Stimulated activated memory B cell treated with anti-CD40 and anti-IgM and Interleukin-4, amounts not matched to agents 10 μg/mL and 1 μg/mL and 100 μg/mL, for 72 hours (primary cell): ENCODE measurements around the gene ZC3H12D.
"Not testable (repeated sequence)": the region's sequence is repeated elsewhere in the genome, so short reads cannot be mapped to it uniquely, and the experiment has no call there.

Source experiments
- ATAC-seq: fragments of 150-1000 bp; cut with Tn5 transposase; 2 replicates; pipeline ENCODE4 v1.10.0; 2021
- H3K27ac Mint-ChIP-seq: one replicate; pipeline ENCODE4 v1.8.0; 2022; ENCODE audit warnings: mild to moderate bottlenecking, mixed read lengths
- H3K27me3 Mint-ChIP-seq: one replicate; pipeline ENCODE4 v1.8.0; 2022; ENCODE audit warnings: mixed read lengths
- H3K36me3 Mint-ChIP-seq: one replicate; pipeline ENCODE4 v1.8.0; 2022; ENCODE audit warnings: mixed read lengths
- H3K4me1 Mint-ChIP-seq: one replicate; pipeline ENCODE4 v1.8.0; 2022; ENCODE audit warnings: mixed read lengths
- H3K4me3 Mint-ChIP-seq: one replicate; pipeline ENCODE4 v1.8.0; 2022; ENCODE audit warnings: mild to moderate bottlenecking, moderate library complexity, mixed read lengths
- H3K9me3 Mint-ChIP-seq: one replicate; pipeline ENCODE4 v1.8.0; 2022; ENCODE audit warnings: mixed read lengths

Gene ZC3H12D

GRCh38 chr6:149445095-149445466 lies 39.7 kb downstream of the ZC3H12D start:
- Mint-ChIP-seq H3K36me3 (peaks cover 25% of the 10 kb centered on the region), H3K4me3 (no peak overlapping the region), H3K27ac (peak overlapping the region; percentile 59), H3K27me3 (no peaks in the 10 kb centered on the region), H3K9me3 (no peaks in the 10 kb centered on the region), H3K4me1 (peaks cover 24% of the 10 kb centered on the region)
- ATAC-seq = peak; percentile 81

DNA sequence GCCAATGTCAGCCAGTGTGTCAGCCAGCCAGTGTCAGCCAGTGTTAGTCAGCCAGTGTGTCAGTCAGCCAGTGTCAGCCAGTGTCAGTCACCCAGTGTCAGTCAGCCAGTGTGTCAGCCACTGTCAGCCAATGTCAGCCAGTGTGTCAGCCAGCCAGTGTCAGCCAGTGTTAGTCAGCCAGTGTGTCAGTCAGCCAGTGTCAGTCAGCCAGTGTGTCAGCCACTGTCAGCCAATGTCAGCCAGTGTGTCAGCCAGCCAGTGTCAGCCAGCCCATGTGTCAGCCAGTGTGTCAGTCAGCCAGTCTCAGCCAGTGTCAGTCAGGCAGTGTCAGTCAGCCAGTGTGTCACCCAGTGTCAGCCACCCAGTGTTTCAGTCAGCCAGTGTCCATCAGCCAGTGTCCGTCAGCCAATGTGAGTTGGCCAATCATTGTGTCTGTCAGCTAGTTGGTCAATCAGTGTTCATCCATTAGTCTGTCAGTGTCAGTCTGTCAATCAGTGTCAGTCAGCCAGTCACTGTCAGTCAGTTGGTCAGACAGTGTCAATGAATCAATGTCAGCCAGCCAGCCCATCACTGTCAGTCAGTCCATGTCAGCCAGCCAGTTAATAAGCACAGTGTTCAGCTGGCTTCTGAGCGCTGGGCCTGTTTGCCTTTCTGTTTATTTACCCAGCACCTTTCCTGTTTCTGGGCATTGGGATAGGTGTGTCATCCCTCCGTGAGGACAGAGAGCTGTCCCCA lies 40.3 kb downstream of the ZC3H12D start:
- Mint-ChIP-seq H3K4me1 (peaks cover 26% of the 10 kb centered on the region), H3K27ac (peak overlapping the region; percentile 59), H3K36me3 (peaks cover 19% of the 10 kb centered on the region)
- not testable (repeated sequence) for ATAC-seq, H3K27me3 Mint-ChIP-seq, H3K9me3 Mint-ChIP-seq, H3K4me3 Mint-ChIP-seq

- H3K27me3 Mint-ChIP-seq = no peaks in the 10 kb centered on the region
- H3K27ac Mint-ChIP-seq = peak overlapping the region; percentile 28
- H3K9me3 Mint-ChIP-seq = no peaks in the 10 kb centered on the region
- peaks cover 11% of the 10 kb centered on the region for H3K36me3 Mint-ChIP-seq
- no peak overlapping the region for H3K4me3 Mint-ChIP-seq
- ATAC-seq = no peak
- H3K4me1 Mint-ChIP-seq = peaks cover 36% of the 10 kb centered on the region
Observed at GRCh38 chr6:149443411-149444181, 41.2 kb downstream of the ZC3H12D start.

DNA sequence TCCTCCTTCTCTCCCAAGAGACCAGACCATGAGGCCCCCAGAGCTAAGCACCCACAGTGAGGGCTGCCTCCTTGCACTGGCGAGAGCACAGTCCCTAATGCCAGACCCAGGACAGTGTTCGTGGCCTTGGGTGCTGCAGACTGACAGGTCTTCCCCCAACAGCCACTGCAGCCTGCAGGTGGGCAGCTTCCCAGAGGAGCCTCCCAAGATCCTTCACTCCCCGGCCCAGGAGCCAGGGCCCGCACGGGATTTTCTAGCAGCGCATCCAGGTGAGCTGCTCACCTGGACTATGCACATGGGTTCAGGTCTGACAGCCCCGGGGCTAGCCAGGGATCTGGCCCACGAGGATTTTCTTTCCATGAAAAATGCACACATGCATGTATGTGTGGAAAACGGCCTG lies 43.1 kb downstream of the ZC3H12D start:
- no peak for ATAC-seq
- Mint-ChIP-seq H3K9me3 (no peaks in the 10 kb centered on the region), H3K4me1 (peaks cover 52% of the 10 kb centered on the region), H3K27ac (no peak overlapping the region), H3K36me3 (peaks cover 6% of the 10 kb centered on the region), H3K27me3 (no peaks in the 10 kb centered on the region), H3K4me3 (no peak overlapping the region)

- H3K4me1 Mint-ChIP-seq = peaks cover 45% of the 10 kb centered on the region
- H3K27ac Mint-ChIP-seq = no peak overlapping the region
- ATAC-seq = no peak
- no peaks in the 10 kb centered on the region for H3K36me3 Mint-ChIP-seq
- no peak overlapping the region for H3K4me3 Mint-ChIP-seq
- no peaks in the 10 kb centered on the region for H3K27me3 Mint-ChIP-seq
- H3K9me3 Mint-ChIP-seq = no peaks in the 10 kb centered on the region
Observed at GRCh38 chr6:149440735-149441671, 43.8 kb downstream of the ZC3H12D start.

DNA sequence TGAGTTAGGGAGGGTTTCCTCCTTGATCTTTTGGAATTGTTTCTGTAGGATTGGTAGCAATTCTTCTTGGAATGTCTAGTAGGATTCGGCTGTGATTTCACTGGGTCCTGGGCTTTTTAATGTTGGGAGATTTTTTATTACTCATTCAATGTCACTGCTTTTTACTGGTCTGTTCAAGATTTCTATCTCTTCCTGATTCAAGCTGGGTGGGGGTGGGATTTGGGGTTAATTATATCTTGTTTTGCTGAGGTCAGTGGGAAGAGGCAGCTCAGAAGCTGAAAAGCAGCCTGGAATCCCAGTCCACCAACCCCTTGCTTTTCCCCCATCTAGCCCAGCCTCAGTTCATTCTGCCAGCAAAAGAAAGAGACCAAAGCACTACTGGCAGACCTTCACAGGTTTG lies 45.2 kb downstream of the ZC3H12D start:
- no peaks in the 10 kb centered on the region for H3K9me3 Mint-ChIP-seq
- H3K4me1 Mint-ChIP-seq = peaks cover 34% of the 10 kb centered on the region
- no peak overlapping the region for H3K4me3 Mint-ChIP-seq
- H3K27ac Mint-ChIP-seq = peak overlapping the region; percentile 66
- no peaks in the 10 kb centered on the region for H3K27me3 Mint-ChIP-seq
- no peak for ATAC-seq
- no peaks in the 10 kb centered on the region for H3K36me3 Mint-ChIP-seq

GRCh38 chr6:149438855-149439254 lies 46.0 kb downstream of the ZC3H12D start:
- Mint-ChIP-seq H3K36me3 (no peaks in the 10 kb centered on the region), H3K9me3 (no peaks in the 10 kb centered on the region), H3K27ac (peak overlapping the region; percentile 66), H3K4me3 (no peak overlapping the region), H3K4me1 (peaks cover 34% of the 10 kb centered on the region), H3K27me3 (no peaks in the 10 kb centered on the region)
- peak; percentile 78 for ATAC-seq

GRCh38 chr6:149437212-149437611 lies 47.6 kb downstream of the ZC3H12D start:
- no peak overlapping the region for H3K4me3 Mint-ChIP-seq
- ATAC-seq = no peak
- no peaks in the 10 kb centered on the region for H3K9me3 Mint-ChIP-seq
- no peak overlapping the region for H3K27ac Mint-ChIP-seq
- no peaks in the 10 kb centered on the region for H3K36me3 Mint-ChIP-seq
- H3K27me3 Mint-ChIP-seq = no peaks in the 10 kb centered on the region
- peaks cover 28% of the 10 kb centered on the region for H3K4me1 Mint-ChIP-seq

DNA sequence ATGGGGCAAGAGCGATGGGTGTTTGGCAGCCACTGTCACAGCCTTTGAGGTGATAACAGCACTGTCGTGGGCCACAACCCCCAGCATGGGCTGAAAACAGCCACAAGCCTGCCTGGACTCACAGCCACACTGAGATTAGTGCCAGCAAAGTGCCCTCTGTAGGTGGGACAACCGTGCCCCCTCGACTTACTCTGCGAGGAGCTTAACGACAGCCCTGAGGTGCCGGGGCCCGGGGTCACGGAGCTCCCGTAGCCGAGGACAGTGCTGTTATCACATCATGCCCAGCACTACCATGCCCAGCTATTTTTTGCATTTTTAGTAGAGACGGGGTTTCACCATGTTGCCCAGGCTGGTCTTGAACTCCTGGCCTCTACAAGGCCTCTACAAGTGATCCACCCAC lies 48.2 kb downstream of the ZC3H12D start:
- Mint-ChIP-seq H3K27me3 (no peaks in the 10 kb centered on the region), H3K36me3 (no peaks in the 10 kb centered on the region), H3K4me1 (peaks cover 34% of the 10 kb centered on the region), H3K27ac (no peak overlapping the region), H3K9me3 (no peaks in the 10 kb centered on the region), H3K4me3 (no peak overlapping the region)
- ATAC-seq = no peak

GRCh38 chr6:149435919-149436586 lies 48.8 kb downstream of the ZC3H12D start:
- no peaks in the 10 kb centered on the region for H3K9me3 Mint-ChIP-seq
- no peaks in the 10 kb centered on the region for H3K27me3 Mint-ChIP-seq
- H3K4me3 Mint-ChIP-seq = no peak overlapping the region
- no peak for ATAC-seq
- no peaks in the 10 kb centered on the region for H3K36me3 Mint-ChIP-seq
- H3K27ac Mint-ChIP-seq = no peak overlapping the region
- H3K4me1 Mint-ChIP-seq = peaks cover 35% of the 10 kb centered on the region

DNA sequence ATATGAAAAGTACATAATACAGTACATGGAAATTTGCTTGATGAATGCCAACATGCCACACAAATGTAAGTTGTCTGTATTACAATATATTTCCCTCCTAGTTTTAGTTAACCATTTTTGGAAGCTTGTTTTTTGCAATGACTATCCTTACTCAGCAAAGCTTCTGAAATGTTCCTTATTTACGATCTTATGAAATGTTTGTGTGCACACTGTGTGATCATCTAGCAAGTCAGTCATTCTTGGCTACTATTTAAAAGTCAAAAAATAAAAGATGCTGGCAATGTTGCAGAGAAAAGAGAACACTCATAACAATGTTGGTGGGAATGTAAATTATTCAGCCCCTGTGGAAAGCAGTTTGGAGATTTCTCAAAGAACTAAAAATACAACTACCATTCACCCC lies 50.9 kb downstream of the ZC3H12D start:
- H3K9me3 Mint-ChIP-seq = no peaks in the 10 kb centered on the region
- H3K4me3 Mint-ChIP-seq = no peak overlapping the region
- H3K27ac Mint-ChIP-seq = peak overlapping the region; percentile 37
- H3K4me1 Mint-ChIP-seq = peaks cover 26% of the 10 kb centered on the region
- no peaks in the 10 kb centered on the region for H3K36me3 Mint-ChIP-seq
- no peaks in the 10 kb centered on the region for H3K27me3 Mint-ChIP-seq
- no peak for ATAC-seq

GRCh38 chr6:149433405-149433804 lies 51.4 kb downstream of the ZC3H12D start:
- Mint-ChIP-seq H3K4me3 (no peak overlapping the region), H3K27ac (peak overlapping the region; percentile 37), H3K36me3 (no peaks in the 10 kb centered on the region), H3K27me3 (no peaks in the 10 kb centered on the region), H3K4me1 (peaks cover 21% of the 10 kb centered on the region), H3K9me3 (no peaks in the 10 kb centered on the region)
- no peak for ATAC-seq

- Mint-ChIP-seq H3K9me3 (no peaks in the 10 kb centered on the region), H3K36me3 (no peaks in the 10 kb centered on the region), H3K4me3 (peak overlapping the region; percentile 66), H3K27me3 (no peaks in the 10 kb centered on the region), H3K27ac (no peak overlapping the region), H3K4me1 (peaks cover 8% of the 10 kb centered on the region)
- peak; percentile 87 for ATAC-seq
Observed at GRCh38 chr6:149431905-149432775, 52.7 kb downstream of the ZC3H12D start.
